PC-9 (cell line): Measurements from ENCODE around the gene ZNFX1.

ENCODE experiments used
- EZH2 ChIP-seq: fragments of 200-600 bp; sonication (generic); IDR thresholded peaks from 2 replicates; pipeline ENCODE4 v1.8.0; 2017; ENCODE audit warnings: antibody characterized with exemption, low read depth
- TF ChIP-seq, protein P1 (sequence below): fragments of 200-600 bp; sonication (generic); conservative IDR thresholded peaks from 2 replicates; pipeline ENCODE4 v1.6.1; 2017; ENCODE audit warnings: mixed run types, antibody characterized with exemption, mild to moderate bottlenecking, moderate library complexity

DNA sequence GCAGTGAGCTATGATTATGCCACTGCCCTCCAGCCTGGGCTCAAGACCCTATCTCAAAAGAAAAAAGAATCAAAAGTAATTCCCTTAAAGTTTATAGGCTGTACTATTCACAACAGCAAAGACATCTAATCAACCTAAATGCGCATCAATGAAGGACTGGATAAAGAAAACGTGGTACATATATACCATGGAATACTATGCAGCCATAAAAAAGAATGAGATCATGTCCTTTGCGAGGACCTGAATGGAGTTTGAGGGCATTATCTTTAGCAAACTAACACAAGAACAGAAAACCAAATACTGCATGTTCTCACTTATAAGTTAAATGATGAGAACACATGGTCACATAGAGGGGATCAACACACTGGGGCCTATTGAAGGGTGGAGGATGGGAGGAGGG lies 16.7 kb downstream of the ZNFX1 start:
- TF ChIP-seq, protein P1, sequence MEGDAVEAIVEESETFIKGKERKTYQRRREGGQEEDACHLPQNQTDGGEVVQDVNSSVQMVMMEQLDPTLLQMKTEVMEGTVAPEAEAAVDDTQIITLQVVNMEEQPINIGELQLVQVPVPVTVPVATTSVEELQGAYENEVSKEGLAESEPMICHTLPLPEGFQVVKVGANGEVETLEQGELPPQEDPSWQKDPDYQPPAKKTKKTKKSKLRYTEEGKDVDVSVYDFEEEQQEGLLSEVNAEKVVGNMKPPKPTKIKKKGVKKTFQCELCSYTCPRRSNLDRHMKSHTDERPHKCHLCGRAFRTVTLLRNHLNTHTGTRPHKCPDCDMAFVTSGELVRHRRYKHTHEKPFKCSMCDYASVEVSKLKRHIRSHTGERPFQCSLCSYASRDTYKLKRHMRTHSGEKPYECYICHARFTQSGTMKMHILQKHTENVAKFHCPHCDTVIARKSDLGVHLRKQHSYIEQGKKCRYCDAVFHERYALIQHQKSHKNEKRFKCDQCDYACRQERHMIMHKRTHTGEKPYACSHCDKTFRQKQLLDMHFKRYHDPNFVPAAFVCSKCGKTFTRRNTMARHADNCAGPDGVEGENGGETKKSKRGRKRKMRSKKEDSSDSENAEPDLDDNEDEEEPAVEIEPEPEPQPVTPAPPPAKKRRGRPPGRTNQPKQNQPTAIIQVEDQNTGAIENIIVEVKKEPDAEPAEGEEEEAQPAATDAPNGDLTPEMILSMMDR = no peak
- TF ChIP-seq EZH2 = no peak
